GM18907 (cell line): ENCODE data around the gene RSRC1.
"Not testable (repeated sequence)": the region's sequence is repeated elsewhere in the genome, so short reads cannot be mapped to it uniquely, and the experiment has no call there.

ENCODE experiments used
- ATAC-seq: cut with Tn5 transposase; IDR thresholded peaks from one replicate; pipeline ENCODE4 v1.9.1; 2021; ENCODE audit warnings: mild to moderate bottlenecking, moderate library complexity; ENCODE audit not compliant: unreplicated experiment

The RSRC1 gene

GRCh38 chr3:158452334-158452733 lies 342.4 kb downstream of the RSRC1 start:
- ATAC-seq, result no peak

- ATAC-seq, result no peak
Observed at GRCh38 chr3:158453004-158453403, 343.1 kb downstream of the RSRC1 start.

- peak; percentile 42 for ATAC-seq
Observed at GRCh38 chr3:158453865-158454264, 344.0 kb downstream of the RSRC1 start.

- ATAC-seq, result no peak
Observed at GRCh38 chr3:158455406-158455805, 345.5 kb downstream of the RSRC1 start.

- no peak for ATAC-seq
Observed at GRCh38 chr3:158456114-158456513, 346.2 kb downstream of the RSRC1 start.

- ATAC-seq, result no peak
Observed at GRCh38 chr3:158458464-158458863, 348.6 kb downstream of the RSRC1 start.

- no peak for ATAC-seq
Observed at GRCh38 chr3:158460926-158461325, 351.0 kb downstream of the RSRC1 start.

- no peak for ATAC-seq
Observed at GRCh38 chr3:158463556-158463955, 353.7 kb downstream of the RSRC1 start.

DNA sequence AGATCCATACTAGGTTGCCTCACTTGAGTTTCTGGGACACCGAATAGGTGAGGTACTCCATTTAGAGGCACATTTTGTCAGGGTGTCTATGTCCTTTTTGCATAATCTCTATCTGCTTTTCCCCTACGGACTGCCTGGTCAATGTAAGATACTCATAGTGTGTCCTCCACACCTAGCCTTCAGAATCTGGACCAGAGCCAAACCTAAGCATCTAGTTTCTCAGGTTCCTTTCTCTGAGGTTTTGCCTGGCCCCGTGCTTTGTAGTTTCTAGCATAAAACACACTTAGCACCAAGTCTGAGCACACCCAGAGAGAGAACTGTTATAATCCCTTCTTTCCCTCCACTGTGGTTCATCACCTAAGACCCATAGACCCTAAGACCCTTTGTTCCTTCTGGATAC lies 355.2 kb downstream of the RSRC1 start:
- ATAC-seq, result peak; percentile 62

DNA sequence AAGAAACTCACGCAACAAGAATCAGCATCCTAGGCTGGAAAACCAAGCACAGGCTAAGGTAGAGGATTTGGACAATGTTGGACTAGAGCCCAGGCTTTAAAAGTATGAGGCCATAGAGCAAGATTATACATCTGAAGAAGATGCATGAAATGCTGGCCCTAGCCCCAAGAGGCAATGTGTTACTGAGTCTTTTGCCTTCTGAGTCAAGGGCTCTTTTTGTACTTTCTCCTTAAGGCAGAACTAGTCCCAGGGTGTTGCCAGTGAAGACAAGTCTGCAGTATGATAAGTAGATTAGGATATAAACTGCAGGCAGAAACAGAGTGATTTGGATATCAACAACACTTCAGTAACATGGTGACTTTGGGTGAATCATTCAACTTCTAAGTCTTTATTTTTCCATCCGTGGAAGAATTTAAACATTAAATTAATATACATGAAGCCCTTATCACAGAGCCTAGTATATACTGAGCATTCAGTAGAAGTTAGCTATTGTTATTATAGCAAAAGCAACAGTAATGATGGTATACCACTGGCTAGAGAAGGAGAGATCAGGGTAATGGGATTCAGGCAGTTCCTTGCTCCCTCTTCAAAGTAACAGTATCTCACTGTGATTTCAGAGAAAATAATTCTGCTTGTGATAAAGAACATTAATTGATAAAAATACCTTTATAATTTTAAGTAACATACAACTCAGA lies 361.2 kb downstream of the RSRC1 start:
- no peak for ATAC-seq

DNA sequence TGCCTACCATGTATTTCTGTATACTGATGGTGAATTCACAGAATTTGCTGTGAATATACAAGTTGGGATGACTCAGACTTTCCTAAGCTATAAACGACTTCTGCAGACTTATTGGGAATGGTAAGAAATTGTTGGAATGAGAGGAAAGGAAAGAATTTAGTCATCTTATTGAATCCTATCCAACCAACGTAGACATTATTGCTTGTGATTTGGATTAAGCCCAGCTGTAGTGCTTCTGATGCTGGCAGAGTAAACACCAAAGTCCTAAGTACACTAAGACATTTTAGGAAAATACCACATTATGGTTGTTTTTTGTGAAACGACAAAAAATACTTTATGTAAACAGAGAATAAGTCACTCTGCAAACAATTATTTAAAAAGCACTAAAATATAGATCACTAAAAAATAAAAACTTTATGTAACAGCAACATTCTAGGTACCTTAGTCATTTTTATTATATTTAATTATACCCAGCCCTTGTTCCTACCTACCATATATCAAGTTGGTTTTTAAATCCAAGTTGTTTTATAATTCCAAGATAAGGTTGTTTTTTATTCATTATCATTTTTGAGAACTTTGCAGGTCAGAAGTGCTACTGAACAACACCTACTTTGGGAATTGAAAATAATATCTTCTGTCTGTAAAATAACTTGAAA lies 361.9 kb downstream of the RSRC1 start:
- ATAC-seq, result no peak

- ATAC-seq, result no peak
Observed at GRCh38 chr3:158479051-158479450, 369.2 kb downstream of the RSRC1 start.

DNA sequence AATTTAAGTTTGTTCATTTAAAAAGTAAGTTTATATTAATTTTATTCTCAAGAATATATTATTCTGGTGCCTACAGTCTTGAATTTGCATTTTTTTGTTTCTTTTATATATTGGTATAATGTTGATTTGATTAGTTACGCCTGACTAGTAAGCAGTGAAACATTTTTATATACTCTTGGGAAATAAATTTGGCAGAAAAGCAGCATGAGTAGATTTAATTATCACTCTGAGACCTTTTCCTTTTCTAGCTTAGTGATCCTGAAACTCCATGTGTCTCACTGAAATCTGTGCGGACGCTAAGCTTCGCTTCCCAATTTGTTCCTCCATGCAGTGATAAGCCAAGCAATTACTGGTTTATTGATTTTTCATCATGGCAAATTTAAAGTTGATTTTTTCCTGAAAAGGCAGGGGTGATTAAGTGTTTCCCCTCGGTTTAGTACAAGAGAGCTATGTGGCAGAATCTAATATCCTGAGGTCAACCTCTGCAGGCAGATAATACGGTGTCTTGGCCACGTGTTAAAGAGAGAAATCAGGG lies 373.9 kb downstream of the RSRC1 start:
- no peak for ATAC-seq

DNA sequence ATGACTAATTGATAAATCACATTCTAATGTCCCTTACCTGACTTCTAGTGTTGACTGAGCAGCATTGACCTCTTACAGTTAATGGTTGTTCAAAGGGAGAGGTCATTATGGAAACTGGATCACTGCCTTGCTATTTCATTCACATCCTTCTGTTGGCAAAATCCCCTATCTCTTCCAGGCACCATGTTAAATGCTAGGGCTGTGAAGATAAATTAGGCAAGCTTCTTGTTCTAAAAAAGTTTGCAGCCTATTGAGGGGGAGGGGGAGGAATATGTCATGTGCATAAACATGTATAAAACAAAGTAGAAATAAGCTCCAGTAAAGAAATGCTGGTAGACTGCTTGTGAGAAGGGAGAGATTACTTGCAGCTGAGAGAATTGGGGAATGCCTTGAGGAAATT lies 376.3 kb downstream of the RSRC1 start:
- ATAC-seq, result no peak

DNA sequence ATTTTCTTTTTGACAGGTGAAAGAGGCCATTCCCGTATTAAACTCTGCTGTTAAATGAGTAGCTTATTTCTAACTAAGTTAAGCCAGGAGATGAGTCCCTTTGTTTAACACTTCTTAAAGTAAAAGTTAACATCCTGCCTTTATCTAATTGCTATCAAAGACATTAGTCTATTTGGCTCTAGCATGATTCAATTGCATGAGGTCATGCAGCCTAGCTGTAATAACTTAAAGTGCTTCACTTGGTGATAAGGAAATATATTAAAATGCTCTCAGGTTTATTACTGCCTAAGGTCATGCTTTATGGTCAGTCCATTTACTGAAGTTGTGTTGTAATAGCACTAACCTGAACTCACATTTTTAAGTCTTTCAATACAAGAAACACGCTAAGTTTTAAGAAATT lies 378.8 kb downstream of the RSRC1 start:
- ATAC-seq, result no peak

DNA sequence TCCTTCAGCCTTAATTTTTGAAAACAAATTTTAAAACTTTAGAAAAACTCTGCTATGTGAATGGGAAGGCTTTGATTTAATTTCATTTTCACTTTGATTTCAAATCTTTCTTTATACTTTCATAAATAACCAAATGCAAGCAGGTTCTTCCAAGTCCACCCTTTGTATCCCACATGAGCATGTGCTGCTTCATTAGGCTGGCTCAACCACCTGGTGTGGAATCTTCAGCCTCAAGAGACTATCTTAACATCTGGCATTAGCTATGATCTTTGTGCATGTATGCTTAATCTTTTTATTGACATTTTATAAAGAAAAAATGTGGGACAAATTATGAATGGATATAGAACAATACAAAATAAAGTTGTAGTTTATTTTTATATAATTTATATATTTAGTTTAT lies 379.3 kb downstream of the RSRC1 start:
- no peak for ATAC-seq

GRCh38 chr3:158491968-158492367 lies 382.1 kb downstream of the RSRC1 start:
- ATAC-seq, result no peak

DNA sequence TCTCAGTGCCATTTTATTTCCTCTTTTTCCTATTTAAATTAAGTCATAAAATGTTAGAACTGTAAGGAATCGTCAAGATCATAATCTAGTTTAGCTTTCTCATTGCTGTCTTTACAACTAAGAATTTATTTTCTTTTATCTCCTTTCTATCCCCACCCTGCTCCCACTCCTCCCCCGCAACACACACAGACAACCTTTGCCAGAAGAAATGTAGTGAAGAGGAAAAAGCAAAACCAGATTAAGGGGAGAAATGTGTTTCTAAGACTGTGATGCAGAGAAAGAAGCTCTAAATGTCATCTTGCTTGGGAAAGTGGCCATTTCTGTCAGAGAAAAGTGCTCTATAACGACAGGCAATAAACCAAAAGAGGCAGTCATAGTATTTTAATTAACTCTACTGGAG lies 382.8 kb downstream of the RSRC1 start:
- ATAC-seq, result no peak

GRCh38 chr3:158493931-158494330 lies 384.0 kb downstream of the RSRC1 start:
- ATAC-seq, result no peak

DNA sequence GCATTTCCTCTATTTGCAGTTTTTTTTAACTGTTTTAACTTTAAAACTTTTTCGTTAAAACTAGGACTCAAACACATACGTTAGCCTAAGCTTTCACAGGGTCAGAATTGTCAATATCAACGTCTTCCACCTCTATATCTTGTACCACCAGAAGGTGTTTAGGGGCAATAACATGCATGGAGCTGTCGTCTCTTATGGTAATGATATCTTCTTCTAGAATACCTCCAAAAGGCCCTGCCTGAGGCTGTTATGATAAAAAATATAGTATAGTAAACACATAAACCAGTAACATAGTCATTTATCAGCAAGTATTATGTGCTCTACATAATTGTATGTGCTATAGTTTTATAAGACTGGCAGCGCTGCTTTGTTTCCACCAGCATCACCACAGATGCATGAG lies 384.8 kb downstream of the RSRC1 start:
- ATAC-seq, result no peak

DNA sequence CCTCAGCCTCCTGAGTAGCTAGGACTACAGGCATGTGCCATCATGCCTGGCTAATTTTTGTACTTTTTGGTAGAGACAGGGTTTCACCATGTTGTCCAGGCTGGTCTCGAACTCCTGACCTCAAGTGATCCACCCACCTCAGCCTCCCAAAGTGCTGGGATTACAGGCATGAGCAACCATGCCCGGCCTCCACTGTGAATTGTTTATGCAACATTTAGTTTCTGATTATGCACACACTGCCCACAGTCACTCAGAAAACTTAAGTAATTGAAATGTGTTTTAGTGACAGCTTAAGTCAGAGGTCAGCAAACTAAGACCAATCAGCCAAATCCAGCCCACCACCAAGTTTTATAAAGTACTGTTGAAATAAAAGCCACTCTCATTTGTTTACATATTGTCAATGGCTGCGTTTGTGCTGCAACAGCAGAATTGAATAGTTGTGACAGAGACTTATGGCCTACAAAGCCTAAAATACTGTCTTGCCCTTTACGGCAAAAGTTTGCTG lies 385.6 kb downstream of the RSRC1 start:
- not testable (repeated sequence) for ATAC-seq

DNA sequence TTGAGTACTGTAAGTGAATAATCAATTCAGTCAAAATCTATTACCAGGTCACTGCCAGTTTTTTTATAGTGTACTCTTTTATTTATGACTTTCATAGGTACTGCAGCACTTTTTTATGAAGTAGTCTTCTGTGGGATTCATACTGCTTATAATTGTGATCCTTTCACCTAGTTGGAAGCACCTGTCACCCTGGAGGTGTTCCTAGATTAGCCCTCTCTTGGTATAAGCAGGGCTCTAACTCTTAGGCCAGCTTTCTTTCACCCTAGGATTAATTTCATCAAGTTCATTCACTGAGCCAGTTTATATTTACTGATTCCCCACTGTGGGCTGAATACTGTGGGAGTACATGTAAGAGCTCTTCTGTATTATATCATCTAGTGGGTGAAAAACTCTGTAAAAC lies 395.2 kb downstream of the RSRC1 start:
- no peak for ATAC-seq
